Mesothelial cell of epicardium (in vitro differentiated cells): ENCODE data around the gene TMTC1. TPM values are rescaled to one million over a fixed set of nuclear protein-coding genes. Genes with fewer than 3 reads are reported as not detected.

Source experiments
- DNase-seq, 2 experiments: peaks; one replicate each; pipeline ENCODE4 v3.0.0; 2021; ENCODE audit warnings: low spot score in 2 of 2; ENCODE audit not compliant: unreplicated experiment in 2 of 2
- H3K27ac Mint-ChIP-seq: 2 replicates; pipeline ENCODE4 v1.8.0; 2021; ENCODE audit warnings: mixed read lengths
- H3K27me3 Mint-ChIP-seq: 2 replicates; pipeline ENCODE4 v1.8.0; 2021; ENCODE audit warnings: low read depth, mixed read lengths
- H3K36me3 Mint-ChIP-seq: 2 replicates; pipeline ENCODE4 v1.8.0; 2021; ENCODE audit warnings: mixed read lengths
- H3K4me1 Mint-ChIP-seq: 2 replicates; pipeline ENCODE4 v1.8.0; 2021; ENCODE audit warnings: mixed read lengths
- H3K4me3 Mint-ChIP-seq: 2 replicates; pipeline ENCODE4 v1.8.0; 2021; ENCODE audit warnings: mild to moderate bottlenecking, moderate library complexity, mixed read lengths
- H3K9me3 Mint-ChIP-seq: 2 replicates; pipeline ENCODE4 v1.8.0; 2021; ENCODE audit warnings: mixed read lengths
- total RNA-seq: library from RNA; stranded (reverse); gene quantifications from 3 replicates; pipeline ENCODE4 v1.2.1, GENCODE V29; 2021
- TF ChIP-seq, protein P1 (sequence below): fragments of 200-600 bp; sonication (generic); IDR thresholded peaks from one replicate; pipeline ENCODE4 v1.5.0; 2021; ENCODE audit warnings: antibody characterized with exemption; ENCODE audit not compliant: unreplicated experiment

Gene TMTC1
- total RNA-seq, 1 donor from 2014 or later: 1.0 TPM

DNA sequence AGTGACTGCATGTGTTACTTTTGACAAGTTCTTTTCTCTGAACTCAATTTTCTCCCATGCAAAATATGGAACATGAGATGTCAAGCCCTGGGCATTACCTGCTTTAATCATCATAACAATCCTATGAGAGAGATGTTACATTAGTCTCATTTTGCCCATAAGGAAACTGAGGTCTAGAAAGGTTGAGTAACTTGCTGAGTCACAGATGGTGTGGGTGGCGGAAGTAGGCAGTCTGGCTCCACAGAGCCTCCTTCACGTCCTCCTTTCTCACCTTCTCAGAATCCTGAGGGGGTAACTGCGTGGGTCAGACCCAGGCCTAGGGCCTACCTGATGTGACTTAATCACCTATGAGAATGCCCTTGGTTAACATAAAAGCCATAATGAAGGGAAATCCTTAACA lies 50.7 kb downstream of the TMTC1 start:
- Mint-ChIP-seq H3K4me3 (no peak overlapping the region), H3K4me1 (peaks cover 28% of the 10 kb centered on the region), H3K9me3 (no peaks in the 10 kb centered on the region), H3K27ac (no peak overlapping the region), H3K36me3 (no peaks in the 10 kb centered on the region), H3K27me3 (no peaks in the 10 kb centered on the region)
- no peak for DNase-seq
- TF ChIP-seq, protein P1, sequence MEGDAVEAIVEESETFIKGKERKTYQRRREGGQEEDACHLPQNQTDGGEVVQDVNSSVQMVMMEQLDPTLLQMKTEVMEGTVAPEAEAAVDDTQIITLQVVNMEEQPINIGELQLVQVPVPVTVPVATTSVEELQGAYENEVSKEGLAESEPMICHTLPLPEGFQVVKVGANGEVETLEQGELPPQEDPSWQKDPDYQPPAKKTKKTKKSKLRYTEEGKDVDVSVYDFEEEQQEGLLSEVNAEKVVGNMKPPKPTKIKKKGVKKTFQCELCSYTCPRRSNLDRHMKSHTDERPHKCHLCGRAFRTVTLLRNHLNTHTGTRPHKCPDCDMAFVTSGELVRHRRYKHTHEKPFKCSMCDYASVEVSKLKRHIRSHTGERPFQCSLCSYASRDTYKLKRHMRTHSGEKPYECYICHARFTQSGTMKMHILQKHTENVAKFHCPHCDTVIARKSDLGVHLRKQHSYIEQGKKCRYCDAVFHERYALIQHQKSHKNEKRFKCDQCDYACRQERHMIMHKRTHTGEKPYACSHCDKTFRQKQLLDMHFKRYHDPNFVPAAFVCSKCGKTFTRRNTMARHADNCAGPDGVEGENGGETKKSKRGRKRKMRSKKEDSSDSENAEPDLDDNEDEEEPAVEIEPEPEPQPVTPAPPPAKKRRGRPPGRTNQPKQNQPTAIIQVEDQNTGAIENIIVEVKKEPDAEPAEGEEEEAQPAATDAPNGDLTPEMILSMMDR: no peak

DNA sequence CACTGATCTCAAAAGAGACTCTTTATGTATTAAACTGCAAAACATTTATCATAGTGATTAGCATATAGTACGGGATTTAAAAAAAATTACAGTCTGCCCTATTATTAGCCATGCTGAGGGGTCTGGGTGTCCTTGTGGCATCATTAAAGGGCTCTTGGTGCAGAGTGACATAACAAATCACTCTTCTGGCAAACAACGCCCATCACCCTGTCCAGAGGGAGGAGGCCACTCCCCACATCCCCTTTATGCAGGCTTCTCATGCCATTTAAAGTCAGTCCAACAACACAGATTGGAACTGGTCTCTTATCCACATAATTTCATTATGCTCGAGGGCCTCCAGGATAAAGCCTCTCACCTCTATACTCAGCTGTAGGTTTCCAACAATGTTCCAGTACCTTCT lies 51.1 kb downstream of the TMTC1 start:
- TF ChIP-seq, protein P1: no peak
- no peaks in the 10 kb centered on the region for H3K27me3 Mint-ChIP-seq
- H3K4me3 Mint-ChIP-seq: no peak overlapping the region
- no peak overlapping the region for H3K27ac Mint-ChIP-seq
- no peak for DNase-seq
- peaks cover 31% of the 10 kb centered on the region for H3K4me1 Mint-ChIP-seq
- H3K36me3 Mint-ChIP-seq: no peaks in the 10 kb centered on the region
- H3K9me3 Mint-ChIP-seq: no peaks in the 10 kb centered on the region

DNA sequence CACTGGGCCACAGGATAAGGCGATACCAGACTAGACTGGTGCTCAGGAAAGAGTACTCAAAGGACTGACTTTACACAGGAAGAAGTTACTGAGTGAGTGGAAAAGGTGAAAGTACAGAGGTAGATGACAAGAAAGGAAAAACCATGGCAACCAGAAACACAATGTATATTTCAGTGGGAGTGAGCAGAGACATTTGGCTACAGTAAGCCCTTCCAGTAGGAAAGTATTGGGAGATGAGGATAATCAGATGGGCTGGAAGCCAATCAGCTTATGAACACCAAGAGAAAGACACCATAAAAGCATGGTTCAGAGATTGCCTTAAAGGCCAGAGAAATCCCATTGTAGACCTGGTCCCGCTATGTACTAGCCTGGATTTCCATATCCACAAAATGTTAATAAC lies 51.6 kb downstream of the TMTC1 start:
- peak overlapping the region; percentile 11 for H3K27ac Mint-ChIP-seq
- no peak for DNase-seq
- H3K27me3 Mint-ChIP-seq: no peaks in the 10 kb centered on the region
- H3K4me1 Mint-ChIP-seq: peaks cover 31% of the 10 kb centered on the region
- TF ChIP-seq, protein P1: no peak
- no peaks in the 10 kb centered on the region for H3K36me3 Mint-ChIP-seq
- H3K9me3 Mint-ChIP-seq: no peaks in the 10 kb centered on the region
- H3K4me3 Mint-ChIP-seq: no peak overlapping the region

DNA sequence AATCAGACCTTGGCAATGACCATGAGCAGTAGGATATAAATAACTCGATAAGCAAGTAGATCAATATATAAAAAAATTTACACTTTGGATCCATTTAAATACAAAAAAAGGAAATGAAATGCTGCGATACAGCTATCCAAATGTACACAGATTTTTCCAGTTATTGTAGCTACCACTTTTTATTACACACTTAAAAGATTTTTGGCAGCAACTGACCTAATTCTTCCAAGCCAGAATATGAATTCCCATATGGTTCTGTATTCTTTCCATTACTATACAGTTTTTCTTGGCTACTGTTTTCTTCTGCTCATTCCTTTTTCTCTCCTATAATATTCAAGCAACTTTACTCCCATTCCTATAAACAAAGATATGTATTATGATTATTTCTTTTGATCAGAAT lies 52.2 kb downstream of the TMTC1 start:
- Mint-ChIP-seq H3K9me3 (no peaks in the 10 kb centered on the region), H3K27me3 (no peaks in the 10 kb centered on the region), H3K4me3 (no peak overlapping the region), H3K4me1 (peaks cover 35% of the 10 kb centered on the region), H3K27ac (no peak overlapping the region), H3K36me3 (no peaks in the 10 kb centered on the region)
- no peak for DNase-seq
- TF ChIP-seq, protein P1: no peak

DNA sequence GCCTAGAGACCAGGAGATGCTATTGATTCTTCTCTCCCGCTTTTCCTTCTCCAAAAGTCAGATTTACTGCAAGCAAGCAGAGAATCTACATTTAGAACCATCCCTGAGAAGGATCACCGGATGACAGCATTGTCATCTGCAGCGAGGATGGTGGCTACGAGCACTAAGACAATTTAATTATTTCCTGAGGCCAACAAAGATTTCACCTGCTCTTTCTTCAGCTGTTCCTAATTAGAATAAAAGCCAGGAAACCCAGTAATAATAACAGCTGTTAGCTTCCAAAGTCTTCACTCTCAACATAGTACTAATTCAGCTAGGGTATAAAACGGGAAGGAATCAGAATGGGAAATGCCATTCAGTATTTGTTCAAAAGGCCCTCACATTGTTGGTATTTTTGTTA lies 53.3 kb downstream of the TMTC1 start:
- TF ChIP-seq, protein P1: no peak
- Mint-ChIP-seq H3K36me3 (no peaks in the 10 kb centered on the region), H3K4me1 (peaks cover 47% of the 10 kb centered on the region), H3K27me3 (no peaks in the 10 kb centered on the region), H3K27ac (no peak overlapping the region), H3K9me3 (no peaks in the 10 kb centered on the region), H3K4me3 (no peak overlapping the region)
- DNase-seq: no peak

DNA sequence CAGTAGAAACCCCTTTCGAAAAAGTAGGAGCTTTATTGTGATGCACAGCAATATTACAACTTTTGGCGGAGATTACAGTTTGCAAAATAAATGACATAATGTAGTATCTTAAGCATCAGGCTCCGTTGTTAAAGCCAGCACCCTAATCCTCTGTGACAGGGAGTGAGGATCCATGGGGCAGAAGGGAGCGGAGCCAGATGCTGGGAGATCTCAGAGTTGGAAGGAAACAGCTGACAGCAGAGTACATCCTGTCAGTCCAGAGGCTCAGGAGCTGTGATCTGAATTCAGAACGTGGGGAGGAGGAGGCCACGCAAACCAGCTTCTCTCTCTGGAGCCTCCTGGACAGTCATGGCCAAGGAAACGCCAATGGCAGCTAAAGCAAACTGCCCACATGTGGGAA lies 55.7 kb downstream of the TMTC1 start:
- peaks cover 33% of the 10 kb centered on the region for H3K4me1 Mint-ChIP-seq
- TF ChIP-seq, protein P1: no peak
- H3K27ac Mint-ChIP-seq: no peak overlapping the region

More for the DNA sequence above, 55.7 kb downstream of the TMTC1 start:
- no peaks in the 10 kb centered on the region for H3K36me3 Mint-ChIP-seq
- DNase-seq: no peak
- no peaks in the 10 kb centered on the region for H3K9me3 Mint-ChIP-seq
- no peak overlapping the region for H3K4me3 Mint-ChIP-seq
- no peaks in the 10 kb centered on the region for H3K27me3 Mint-ChIP-seq
